Pancreas (tissue), 10 donors: ENCODE measurements around the gene RUFY3. TPM values are rescaled to one million over a fixed set of nuclear protein-coding genes. Genes with fewer than 3 reads are reported as not detected.
A peak's percentile ranks its signal among the peaks of the same experiment; 100 is the strongest.
"Not testable (repeated sequence)": the region's sequence is repeated elsewhere in the genome, so short reads cannot be mapped to it uniquely, and the experiment has no call there.

ENCODE experiments used
- ATAC-seq, 4 donors: fragments of 200-7000 bp; cut with Tn5 transposase; one replicate each; pipeline versions ENCODE4 v1.8.0 to v1.9.1; 2020; ENCODE audit warnings: mild to moderate bottlenecking in 4 of 4, moderate library complexity in 4 of 4
- DNase-seq, 6 donors: peaks; one replicate each; pipeline ENCODE4 v3.0.0-alpha.2; 2020
- FAIRE-seq: peaks from 2 replicates; lab custom pipeline; 2012; peaks lifted over from hg19 to GRCh38; lab: Jason Lieb, UNC
- H3K27ac ChIP-seq, 4 donors: fragments of 200-600 bp; sonication (generic); 1 replicate in 3 of 4; 2 replicates in 1 of 4; pipeline versions ENCODE4 v1.5.0 to v1.8.0; 2020
- H3K27me3 ChIP-seq, 4 donors: fragments of 200-600 bp; one replicate each; pipeline ENCODE4 v1.8.0; 2021
- H3K36me3 ChIP-seq, 3 donors: fragments of 200-600 bp; sonication (generic) in 1 of 3; one replicate each; pipeline versions ENCODE4 v1.5.0 to v1.8.0; 2020 to 2021
- H3K4me1 ChIP-seq, 3 donors: fragments of 200-600 bp; one replicate each; pipeline ENCODE4 v1.8.0; 2021
- H3K4me3 ChIP-seq, 4 donors: fragments of 200-600 bp; sonication (generic) in 2 of 4; one replicate each; pipeline versions ENCODE4 v1.5.0 to v1.8.0; 2020 to 2021
- H3K9me3 ChIP-seq, 4 donors: fragments of 200-600 bp; one replicate each; pipeline ENCODE4 v1.8.0; 2021
- CTCF ChIP-seq, 4 donors: fragments of 200-600 bp; sonication (generic) in 3 of 4; IDR thresholded peaks; one replicate each; pipeline versions ENCODE4 v1.5.0 to v1.8.0; 2021; ENCODE audit warnings: antibody characterized with exemption in 4 of 4
- WGBS, 2 donors: extraction: QIAGEN DNeasy Blood & Tissue Kit; methylation state at CpG; one replicate each; pipeline ENCODE4 v1.1.7; 2013; 5-methylcytosine and 5-hydroxymethylcytosine counted together
- intact Hi-C, 3 donors: fragments of 100-400 bp; cut with DNase I; formaldehyde crosslinking; loops; one replicate each; pipeline versions ENCODE4 v1.11.1 to v1.14.2; 2022
- polyA plus RNA-seq, 2 donors: library from polyadenylated mRNA; stranded (reverse); fragments of 200-250 nt; gene quantifications; one replicate each; pipeline ENCODE4 v1.2.3, GENCODE V29; 2013
- total RNA-seq, 6 donors: library from RNA; stranded (reverse); fragmentation: NEBNext Ultra II Directional in 4 of 6; extraction: Animal tissue kit (Norgen Biotek cat#: 25700) in 4 of 6; gene quantifications; one replicate each; pipeline versions ENCODE4 v1.2.1 to v1.2.4, GENCODE V29; 2021 to 2023
- donor health status: healthy with polysubstance abuse.
- donor health status: DM: no; HTN: no; CAD: no; lungs with moderate emphysema.
- donor health status: DM: no; HTN: no; CAD: no.
- donor health status: control.
- donor health status: control.
- donor health status: Bipolar disorder and iron deficiency.
- donor health status: DM: yes; HTN: yes; CAD: no.
- donor health status: DM: no; HTN: no; CAD: no.
- donor health status: DM: no; HTN: no; CAD: no.
- donor health status: DM: yes; HTN: yes; CAD: no.

The RUFY3 gene
- total and polyA plus RNA-seq, 8 donors = 18.3 to 42.1 (median 22.0) TPM

GRCh38 chr4:70678383-70678999, 43.3 kb upstream of the RUFY3 start:
- intact Hi-C loops = no loop called here
- TF ChIP-seq CTCF (IDR thresholded peaks at IDR 0.05) = no peak
- FAIRE-seq = no peak
- no peaks in the 10 kb centered on the region for H3K27me3 ChIP-seq
- H3K4me3 ChIP-seq = no peak overlapping the region
- H3K4me1 ChIP-seq = no peaks in the 10 kb centered on the region
- no peak for ATAC-seq
- no peak overlapping the region for H3K27ac ChIP-seq
- H3K9me3 ChIP-seq = no peaks in the 10 kb centered on the region
- no peak for DNase-seq
- no peaks in the 10 kb centered on the region for H3K36me3 ChIP-seq
- WGBS, 2 donors = 86 to 93% methylated on average over 1 of the region's 1 CpG

GRCh38 chr4:70680934-70681333, 40.8 kb upstream of the RUFY3 start:
- intact Hi-C loops = no loop called here
- no peak overlapping the region for H3K4me3 ChIP-seq
- TF ChIP-seq CTCF (IDR thresholded peaks at IDR 0.05) = no peak
- H3K36me3 ChIP-seq = no peaks in the 10 kb centered on the region
- H3K27ac ChIP-seq = no peak overlapping the region
- H3K4me1 ChIP-seq = no peaks in the 10 kb centered on the region
- ATAC-seq = no peak
- no peak for DNase-seq
- H3K27me3 ChIP-seq = no peaks in the 10 kb centered on the region
- H3K9me3 ChIP-seq = no peaks in the 10 kb centered on the region
- FAIRE-seq = no peak

DNA sequence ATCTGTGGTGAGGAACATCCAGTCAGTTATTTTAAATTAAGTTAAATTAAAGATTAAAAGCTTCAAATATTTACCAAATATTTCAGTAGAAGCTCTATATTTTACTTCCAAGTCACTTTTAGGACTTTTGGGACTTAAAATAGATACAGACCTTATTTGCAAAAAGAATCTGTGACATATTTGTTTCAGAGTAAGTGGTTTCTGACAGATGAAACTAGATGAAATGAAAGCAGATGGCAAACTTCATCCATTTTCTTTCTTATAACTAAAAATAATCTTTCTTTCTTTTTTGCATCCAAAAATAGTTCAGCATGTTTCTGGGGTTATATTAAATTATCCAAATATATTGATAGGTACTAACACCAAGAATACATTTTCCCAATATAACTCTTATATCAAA, 40.1 kb upstream of the RUFY3 start:
- Histone ChIP-seq H3K27me3 (no peaks in the 10 kb centered on the region), H3K4me1 (no peaks in the 10 kb centered on the region), H3K27ac (no peak overlapping the region), H3K9me3 (no peaks in the 10 kb centered on the region), H3K36me3 (no peaks in the 10 kb centered on the region), H3K4me3 (no peak overlapping the region)
- intact Hi-C loops = no loop called here
- ATAC-seq = no peak
- no peak for TF ChIP-seq CTCF (IDR thresholded peaks at IDR 0.05)
- no peak for FAIRE-seq
- no peak for DNase-seq

DNA sequence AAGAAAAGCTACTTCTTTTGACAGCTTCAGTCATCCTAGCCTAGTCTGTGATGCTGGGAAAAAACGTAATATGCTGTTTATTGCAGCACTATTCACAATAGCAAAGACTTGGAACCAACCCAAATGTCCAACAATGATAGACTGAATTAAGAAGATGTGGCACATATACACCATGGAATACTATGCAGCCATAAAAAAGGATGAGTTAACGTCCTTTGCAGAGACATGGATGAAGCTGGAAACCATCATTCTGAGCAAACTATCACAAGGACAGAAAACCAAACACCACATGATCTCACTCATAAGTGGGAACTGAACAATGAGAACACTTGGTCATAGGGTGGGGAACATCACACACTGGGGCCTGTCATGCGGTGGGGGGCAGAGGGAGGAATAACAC, 39.6 kb upstream of the RUFY3 start:
- 77 to 82% methylated on average over 3 of the region's 3 CpGs for WGBS, 2 donors
- H3K9me3 ChIP-seq, H3K4me1 ChIP-seq, H3K4me3 ChIP-seq, FAIRE-seq, H3K36me3 ChIP-seq, intact Hi-C loops, DNase-seq, H3K27me3 ChIP-seq, ATAC-seq, H3K27ac ChIP-seq: not testable (repeated sequence)

DNA sequence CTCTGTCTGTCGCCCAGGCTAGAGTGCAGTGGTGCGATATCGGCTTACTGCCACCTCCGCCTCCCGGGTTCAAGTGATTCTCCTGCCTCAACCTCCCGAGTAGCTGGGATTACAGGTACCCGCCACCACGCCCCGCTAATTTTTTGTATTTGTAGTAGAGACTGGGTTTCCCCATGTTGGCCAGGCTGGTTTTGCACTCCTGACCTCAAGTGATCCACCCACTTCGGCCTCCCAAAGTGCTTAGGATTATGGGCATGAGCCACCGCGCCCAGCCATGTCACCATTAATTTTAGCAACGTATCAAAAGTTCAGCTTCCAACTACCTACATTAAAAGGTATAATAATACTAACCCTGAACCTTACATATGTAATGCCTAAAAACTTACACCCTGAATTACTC, 34.4 kb upstream of the RUFY3 start:
- Histone ChIP-seq H3K4me1 (peaks cover 17 to 29% (median 22%) of the 10 kb centered on the region in 3 donors), H3K4me3 (peak overlapping the region; percentile 44 to 73 (median 68)), H3K27ac (peak overlapping the region; percentile 82 to 93 (median 90)), H3K9me3 (no peaks in the 10 kb centered on the region), H3K27me3 (no peaks in the 10 kb centered on the region), H3K36me3 (no peaks in the 10 kb centered on the region)
- DNase-seq = peak in 1 of 6 donors; percentile 22
- intact Hi-C loops = no loop called here
- FAIRE-seq = no peak
- 57 to 62% methylated on average over 13 of the region's 13 CpGs for WGBS, 2 donors
- TF ChIP-seq CTCF (IDR thresholded peaks at IDR 0.05) = no peak
- peak in 1 of 4 donors; percentile 1 for ATAC-seq
